Stimulated activated CD4-positive, alpha-beta T cell treated with anti-CD3 and anti-CD28 coated beads, TNF-alpha, amount 100 ng/mL, for 4 hours (primary cell): ENCODE data around the gene CELF2.
A peak's percentile ranks its signal among the peaks of the same experiment; 100 is the strongest.

Experiments
- DNase-seq, 3 experiments: peaks; one replicate each; pipeline ENCODE4 v3.0.0-alpha.2; 2020; ENCODE audit warnings: low read depth in 3 of 3

The CELF2 gene

DNA sequence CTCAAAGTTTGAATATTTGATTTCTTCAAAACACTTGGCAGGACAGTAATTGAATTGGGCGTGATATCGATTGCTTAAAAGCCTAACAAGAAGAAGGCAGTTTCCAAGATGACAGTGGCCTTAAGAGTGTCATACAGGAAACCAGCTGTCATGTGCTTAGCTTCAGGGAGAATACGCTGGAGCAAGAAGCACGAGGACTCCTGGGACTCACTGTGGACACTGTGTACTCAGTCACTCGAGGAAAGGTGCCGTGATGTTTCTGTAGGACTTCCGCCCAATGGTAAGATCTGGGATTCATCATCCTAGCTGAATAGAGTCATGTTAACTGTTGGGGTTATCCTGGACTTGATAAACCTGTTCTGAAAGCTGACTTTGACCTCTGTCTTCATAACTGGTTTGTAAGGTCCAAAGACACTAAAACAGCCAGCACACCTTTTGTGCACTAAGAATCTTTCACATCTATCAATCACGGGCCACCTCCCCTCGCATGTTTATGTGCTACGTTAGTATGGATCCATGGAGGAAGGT lies 113.5 kb downstream of the CELF2 start:
- DNase-seq, result no peak

DNA sequence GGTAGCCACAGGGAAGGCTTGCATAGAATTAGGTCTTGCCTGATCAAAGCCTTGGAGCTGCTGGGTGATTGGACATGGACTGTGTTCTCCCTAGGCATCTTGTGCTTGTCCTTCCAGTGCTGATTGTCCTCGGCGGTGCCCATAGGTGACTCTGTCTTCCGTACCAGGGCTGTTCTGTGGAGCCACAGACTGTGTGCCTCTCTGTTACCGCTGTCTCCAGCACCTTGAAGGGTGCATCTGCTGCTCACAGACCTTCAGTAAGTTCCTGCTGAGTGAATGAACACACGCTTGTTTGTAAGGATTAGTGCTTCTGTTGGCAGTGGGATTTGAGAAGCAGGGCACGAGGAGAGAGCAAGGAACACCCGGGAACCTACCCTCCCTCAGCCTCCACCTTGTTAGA lies 116.7 kb downstream of the CELF2 start:
- no peak for DNase-seq

DNA sequence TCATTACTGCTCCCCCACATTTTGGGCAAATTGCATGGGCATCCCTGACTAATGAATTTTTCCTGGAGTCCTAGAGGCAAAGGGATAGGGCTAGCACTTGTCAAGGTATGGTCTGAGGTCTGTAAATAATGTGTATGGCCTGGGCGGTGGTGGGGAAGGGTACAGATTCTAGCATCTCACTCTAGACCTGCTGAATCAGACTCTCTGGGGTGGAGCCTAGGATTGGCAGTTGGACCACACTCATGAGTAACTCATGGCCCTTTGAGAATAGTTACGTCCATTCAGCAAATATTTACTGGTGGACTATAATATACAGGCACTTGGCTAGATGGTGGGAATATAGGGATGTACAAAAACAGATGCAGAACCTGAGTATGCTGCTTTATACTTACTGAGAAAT lies 118.0 kb downstream of the CELF2 start:
- DNase-seq, result no peak

DNA sequence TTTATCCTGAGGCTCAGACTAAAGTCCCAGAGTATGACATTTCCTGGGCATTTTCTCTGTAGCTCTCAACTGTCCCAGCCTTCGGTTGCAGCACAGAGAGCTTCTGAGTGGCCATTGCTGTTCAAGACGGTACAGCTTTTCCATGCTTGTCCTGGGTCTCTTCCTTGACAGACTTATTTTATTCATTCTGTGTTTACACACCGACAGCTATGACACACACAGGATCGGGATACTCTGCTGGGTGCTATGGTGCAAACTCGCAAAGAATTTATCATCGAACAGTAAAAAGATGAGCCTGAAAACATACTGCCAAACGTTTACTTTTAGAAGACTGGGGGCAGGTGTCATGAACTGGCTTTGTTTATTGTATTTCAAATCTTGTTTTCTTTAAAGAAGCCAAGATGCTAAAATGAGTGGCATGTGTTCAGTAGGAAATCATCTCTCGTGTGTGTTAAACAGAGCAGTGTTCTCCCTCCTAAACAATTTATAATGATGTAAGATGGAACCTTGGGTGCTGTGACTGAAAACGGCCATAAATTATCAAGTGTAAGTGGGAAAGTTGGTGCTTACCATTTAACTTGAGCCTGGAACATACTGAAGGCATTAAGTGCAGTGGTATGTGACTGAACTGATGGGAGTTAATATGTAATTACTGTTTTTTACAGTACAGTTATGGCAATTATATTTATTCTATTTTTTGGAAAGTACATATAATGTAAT lies 120.8 kb downstream of the CELF2 start:
- no peak for DNase-seq

DNA sequence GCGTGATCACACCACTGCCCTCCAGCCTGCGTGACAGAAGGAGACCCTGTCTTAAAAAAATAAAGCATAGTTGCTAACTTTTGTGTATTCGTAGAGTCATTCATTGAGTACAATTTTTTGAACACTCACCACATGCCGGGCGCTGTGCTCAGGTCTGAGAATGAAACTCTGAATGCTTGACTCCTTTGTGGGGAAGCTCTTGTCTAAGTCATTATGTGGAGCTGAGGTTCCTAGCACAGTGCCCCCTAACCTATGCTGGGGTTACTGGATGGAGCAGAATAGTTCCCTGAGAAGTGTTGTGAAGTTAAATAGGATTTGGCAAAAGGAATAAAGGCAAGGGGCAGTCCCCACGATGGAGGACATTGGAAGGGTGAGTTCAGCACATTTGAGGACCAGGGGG lies 123.3 kb downstream of the CELF2 start:
- DNase-seq, result no peak

DNA sequence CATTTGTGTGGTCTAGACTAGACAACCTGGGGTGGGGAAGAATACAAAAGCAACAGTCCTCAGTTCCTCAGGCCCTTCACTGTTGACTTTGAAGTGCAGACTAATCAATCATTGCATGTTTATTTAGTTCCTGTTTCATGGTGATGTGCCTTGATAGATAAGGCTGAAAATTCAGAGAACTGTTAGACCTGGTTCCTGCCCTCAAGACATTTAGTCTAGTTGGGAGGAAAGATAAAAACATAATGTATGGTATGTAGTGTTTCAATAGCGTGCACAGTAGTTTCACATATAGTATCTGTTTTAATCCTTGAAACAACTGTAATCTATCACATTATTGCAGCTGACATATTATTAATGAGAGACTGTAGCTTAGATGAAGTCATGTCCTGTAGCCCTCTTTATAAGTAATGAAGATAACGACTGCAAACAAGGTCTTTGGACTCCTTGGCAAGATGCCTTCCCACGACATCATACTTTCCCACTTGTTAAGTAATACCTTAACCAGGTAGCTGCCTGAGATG lies 124.0 kb downstream of the CELF2 start:
- DNase-seq, result no peak

DNA sequence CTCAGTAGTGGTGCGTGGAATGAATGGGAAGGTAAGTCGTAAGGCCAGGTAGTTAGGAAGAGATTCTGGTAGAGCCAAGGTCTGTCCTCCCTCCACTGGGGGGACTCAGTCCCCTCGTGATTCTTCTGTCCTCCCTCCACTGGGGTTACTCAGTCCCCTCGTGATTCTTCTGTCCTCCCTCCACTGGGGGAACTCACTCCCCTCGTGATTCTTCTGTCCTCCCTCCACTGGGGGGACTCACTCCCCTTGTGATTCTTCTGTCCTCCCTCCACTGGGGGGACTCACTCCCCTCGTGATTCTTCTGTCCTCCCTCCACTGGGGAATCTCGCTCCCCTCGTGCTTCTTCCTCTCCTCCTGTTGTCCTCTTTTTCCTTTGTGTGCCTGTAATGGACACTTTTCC lies 125.1 kb downstream of the CELF2 start:
- DNase-seq, result no peak

DNA sequence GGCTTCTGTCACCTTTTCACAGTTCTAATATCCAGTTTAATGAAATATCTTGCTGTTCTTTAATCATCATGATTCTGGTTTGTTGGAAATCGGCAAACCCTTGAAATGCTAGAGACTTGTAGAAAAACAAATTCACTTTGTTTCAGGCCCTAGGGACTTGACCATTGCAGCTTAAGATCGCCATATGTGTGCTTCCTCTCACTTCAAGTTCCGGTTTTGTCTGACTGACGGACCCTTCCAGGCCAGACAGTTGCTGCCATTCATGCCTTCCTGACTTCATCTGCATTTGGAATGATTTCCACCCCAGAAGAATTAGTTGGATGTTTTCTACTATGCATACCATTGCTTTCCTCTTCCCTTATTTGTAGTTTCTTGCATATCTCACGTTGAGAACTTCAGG lies 125.6 kb downstream of the CELF2 start:
- no peak for DNase-seq

DNA sequence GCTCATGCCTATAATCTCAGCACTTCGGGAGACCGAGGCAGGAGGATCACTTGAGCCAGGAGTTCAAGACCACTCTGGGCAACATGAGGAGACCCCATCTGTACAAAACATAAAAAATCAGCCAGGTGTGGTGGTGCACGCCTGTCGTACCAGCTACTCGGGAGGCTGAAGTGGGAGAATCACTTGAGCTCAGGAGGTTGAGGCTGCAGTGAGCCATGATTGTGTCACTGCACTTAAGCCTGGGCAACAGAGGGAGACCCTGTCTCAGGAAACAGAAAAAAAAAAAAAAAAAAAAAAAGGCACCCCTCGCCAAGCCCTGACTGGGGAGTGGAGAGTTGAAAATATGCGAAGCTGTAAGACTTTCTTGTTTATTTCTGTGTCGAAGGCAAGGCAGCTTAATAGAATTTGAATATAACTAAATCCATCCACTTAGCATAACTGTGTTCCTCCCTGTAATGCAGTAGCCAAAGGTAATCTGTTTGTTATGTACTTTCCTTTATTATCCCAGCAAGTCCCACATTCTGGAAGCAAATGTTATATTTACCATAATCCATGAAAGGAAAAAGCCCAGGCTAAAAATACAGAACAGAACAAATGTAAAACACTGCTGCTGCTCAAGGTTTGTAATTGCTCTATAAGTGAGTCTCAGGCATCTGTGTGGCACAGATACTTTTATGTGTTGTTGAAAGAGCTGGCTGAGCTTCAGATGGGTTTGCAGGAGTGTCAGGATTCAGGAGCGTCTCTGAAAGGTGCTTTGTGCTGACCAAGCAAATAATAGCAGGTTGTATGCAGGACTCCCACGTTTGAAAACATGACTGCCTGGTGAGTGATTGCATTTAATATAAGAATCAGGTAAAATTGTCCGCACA lies 127.2 kb downstream of the CELF2 start:
- no peak for DNase-seq

DNA sequence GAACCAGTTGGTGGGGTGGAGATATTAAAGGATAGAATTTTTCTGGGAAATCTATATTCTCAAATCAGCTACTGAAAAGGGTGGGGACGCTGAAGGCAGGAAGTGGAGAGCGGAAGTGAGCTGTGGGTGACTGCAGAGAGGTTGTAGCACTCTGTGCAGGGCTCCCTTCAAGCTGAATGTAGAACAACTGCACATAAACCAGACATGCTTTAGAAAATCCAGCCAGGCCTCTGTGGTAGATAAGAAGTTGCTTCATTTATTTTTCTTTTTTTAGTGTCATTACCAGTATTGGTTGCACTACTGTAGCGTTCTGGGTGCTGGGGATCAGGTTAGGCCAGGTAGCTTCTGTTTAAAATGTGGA lies 127.8 kb downstream of the CELF2 start:
- peak in 1 of 3 experiments; percentile 45 for DNase-seq

DNA sequence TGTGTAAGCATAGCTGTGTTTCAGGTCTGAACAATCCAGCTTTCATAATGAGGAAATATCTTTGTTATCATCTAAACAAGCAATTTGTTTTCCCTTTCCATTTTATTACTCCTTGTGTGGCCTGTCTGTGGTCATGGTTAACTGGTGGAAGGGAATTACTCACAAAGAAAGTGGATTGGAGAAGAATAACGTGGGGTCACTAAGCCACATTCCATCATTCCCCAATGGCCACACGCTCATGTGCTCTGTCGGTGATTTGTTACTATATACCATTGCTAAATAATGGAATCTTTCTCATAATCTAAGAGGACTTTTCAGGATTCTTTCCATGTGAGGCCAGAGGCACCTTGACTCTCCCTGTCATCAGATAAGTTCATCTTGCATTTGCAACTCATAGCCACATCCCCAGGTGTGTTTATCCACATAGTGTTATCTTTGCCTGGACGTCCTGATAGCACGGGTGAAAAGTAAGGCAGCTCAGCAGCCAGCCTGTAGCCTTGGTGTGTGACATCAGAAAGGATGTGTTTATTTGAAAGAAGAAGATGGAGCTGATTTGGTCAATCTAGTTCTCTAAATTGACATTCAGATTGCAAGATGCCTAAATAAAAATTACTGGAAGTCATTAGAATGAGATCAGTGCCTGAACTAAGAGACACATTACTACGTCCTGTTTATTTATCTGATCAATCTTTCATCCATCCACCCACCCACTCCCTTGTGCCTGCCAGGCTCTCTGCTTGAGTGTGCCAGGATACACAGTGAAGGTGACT lies 128.9 kb downstream of the CELF2 start:
- no peak for DNase-seq

DNA sequence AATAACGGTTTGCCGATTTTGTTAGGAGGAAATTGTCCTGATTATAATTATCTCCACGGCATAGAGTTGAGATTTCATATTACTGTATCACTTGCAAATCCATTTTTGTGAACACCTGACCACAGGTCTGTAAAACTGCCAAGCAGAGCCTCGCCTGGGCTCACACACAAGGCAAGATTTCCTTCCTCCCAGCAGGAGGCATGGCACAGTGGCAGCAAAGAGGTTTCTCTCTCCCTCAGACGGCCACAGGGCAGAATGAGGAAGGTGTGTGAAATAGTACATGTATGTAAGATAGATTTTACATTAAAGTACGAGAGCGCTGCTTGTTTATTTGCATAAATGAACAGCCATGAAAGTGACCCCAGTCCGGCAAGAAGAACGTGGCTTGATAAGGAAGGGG lies 130.1 kb downstream of the CELF2 start:
- DNase-seq, result no peak

DNA sequence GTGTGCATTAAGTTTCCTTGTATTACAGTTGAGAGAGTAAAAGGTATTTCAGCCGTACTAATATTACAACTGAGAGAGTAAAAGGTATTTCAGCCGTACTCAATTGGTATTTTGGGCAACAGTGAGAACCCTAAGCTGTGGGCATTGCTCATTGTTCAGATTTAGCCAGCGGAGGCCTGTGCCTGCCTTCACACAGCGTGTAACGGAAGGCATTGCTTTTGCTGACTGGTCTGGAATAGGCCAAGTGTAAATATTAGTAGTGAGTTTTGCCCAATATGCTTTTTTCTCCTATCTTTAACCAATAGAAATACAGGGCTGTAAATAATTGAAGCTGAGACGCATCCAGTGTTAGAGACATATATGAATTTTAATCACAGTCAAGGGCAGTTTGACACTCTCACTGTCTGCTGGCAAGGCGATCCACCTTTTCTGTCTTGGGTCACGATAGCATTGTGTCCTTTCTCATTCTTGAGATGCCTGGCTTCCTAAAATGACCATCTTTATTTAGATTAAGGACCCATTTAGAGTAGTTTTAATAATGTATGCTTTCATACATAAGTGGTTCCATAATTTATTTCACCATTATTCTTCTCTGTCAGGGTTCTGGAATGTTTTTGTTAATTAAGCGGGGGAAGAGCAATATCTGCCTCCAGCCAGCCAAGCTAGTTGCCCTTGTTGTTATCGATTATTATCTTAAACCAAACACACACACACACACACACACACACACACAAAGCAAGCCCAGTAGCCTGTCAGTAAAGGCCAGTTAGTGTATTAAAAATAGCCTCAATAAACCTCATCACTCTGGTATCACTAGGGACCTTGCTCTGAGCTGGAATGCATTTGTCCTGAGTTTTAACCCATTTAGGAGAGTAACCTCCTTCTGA lies 130.7 kb downstream of the CELF2 start:
- DNase-seq, result no peak

DNA sequence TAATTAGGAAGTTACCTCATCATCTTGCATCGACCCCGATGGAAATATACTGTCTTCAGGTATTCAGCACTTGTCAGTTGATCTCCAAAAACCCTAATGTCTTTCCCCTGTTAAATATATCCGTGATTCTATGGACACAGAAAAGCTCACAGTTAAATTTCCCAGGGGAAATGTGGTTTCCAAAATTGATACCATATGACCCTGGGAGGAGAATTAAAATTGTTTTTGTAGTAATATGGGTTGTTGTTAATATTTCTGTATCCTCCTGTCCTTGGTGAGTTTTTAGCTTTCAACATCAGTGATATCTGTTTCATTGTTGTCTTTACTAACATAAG lies 132.1 kb downstream of the CELF2 start:
- DNase-seq, result no peak

DNA sequence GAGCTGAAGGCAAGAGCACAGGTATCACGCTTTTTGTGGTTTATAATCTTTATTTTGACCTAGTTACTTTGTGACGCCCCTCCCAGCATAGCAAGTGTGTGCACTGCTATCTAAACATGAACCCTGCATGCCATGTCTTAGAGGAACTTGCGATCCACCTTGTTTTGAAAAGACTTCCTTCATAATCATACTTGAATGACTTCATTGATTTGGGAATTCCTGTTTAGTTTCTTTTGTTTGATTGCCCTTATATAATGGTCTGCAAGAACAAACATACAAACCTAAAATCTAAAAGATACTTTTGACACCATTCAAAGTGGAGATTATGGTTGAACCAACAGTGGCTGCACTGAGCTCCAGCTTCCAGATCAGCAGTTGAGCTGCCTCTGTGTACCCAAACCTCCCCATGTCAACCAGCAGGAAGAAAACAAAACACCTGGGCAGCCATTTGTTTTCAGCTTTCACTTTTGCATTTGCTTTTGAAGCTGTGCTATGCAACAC lies 132.6 kb downstream of the CELF2 start:
- no peak for DNase-seq

DNA sequence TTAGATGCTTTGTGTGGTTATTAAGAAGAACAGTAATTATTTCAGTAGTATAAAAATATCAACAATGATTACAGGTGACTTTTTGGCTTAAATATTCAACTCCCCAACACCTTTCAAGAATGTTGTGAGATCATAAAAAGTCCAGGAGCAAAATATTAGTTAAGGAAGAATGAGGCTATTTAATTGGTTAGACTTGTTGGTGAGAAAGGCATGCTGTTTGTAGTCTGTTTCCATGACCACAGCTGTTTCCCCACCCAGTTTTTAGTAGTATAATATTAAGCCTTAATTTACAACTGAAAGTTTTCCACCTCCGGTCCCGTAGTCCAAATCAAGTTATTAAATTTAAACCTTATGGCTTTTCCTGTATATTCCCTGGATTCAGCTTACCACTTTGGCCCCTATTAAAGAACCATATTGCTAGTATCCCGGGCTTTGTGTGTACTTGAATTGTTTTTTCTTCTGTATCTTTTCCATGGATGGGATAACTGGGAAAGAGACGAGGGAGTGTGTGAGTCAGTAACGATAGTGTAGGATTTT lies 133.3 kb downstream of the CELF2 start:
- no peak for DNase-seq

DNA sequence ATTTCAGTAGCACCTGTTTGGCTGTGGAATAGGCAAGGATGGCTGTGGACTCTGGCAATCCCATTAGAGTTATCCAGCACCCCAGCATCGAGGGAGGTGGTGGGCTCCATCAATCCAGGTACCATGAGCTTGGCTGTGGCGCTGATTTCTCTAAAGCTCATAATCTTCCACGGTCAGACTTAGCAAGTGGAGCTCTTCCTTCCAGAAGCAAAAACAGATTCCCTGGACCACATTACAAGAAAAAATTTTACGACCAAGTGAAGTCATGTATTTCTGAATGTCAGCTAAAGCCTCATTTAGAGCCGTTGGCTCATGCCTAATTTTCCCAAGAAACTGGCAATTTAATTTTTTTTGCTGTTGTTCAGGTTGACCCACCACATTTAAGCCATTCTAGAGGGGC lies 135.1 kb downstream of the CELF2 start:
- no peak for DNase-seq

DNA sequence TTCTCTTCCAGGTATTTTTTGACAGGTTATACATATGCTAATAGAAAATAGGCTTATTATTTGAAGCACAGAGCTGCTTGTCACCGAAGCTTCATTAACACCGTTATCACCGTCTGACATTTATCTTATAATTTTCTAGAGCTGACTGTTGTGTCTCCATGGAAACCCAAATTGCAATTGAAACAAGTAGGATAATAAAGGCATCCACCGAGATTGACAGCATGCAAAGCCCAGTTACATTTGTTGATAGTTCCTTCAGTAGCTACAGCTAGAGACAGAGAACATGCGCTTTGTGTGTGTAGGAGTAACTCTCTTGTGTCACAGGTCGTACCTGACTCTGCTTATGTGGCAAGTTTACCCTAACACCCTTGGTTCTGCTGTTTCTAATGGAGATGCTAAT lies 135.6 kb downstream of the CELF2 start:
- no peak for DNase-seq

DNA sequence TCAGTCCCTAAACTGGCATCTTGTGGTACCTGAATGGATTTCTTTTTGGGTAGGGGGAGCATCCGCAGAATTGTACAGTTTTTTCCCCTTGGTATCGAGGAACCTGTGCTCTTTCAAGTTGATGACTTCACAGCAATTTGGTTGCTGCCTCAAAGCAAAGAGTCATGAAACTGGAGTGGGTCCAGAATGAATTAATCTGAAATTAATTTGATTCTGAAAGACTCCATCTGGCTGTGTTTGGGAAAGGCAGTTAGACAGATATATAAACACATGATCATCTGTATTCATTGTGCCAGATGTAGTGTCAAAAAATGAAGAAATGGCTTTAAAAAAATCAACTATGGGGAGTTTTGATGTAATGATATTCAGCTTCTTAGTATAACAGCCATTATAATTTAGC lies 136.1 kb downstream of the CELF2 start:
- DNase-seq, result no peak

DNA sequence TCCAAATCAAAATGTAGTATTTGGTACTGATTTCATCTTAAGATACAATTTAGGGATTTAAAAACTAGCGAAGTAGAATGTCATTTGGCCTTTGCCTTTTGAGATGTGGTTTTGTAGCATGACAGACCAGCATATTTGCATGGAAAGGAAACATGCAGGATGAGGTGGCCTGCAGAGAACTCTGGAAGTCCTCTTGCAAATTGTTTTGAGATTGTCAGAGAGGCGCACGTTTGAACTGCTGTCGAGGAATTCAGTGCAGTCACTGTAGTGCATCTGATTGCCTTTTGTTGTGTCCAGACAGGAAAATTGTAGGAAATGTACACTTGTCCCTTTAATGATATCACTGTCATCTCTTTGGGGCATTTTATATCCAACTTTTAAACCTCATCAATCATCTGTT lies 136.7 kb downstream of the CELF2 start:
- no peak for DNase-seq
